Caco-2 (cell line): ENCODE results near the gene CACNA1C. TPM values are rescaled to one million over a fixed set of nuclear protein-coding genes. Genes with fewer than 3 reads are reported as not detected.

Experiments
- BruUV-seq: library from RNA; stranded (reverse); fragments of 400-500 nt; replicated peaks from 2 replicates; lab custom pipeline; 2021; lab: Mats Ljungman, UMichigan
- CTCF ChIA-PET: fragments of 300-600 bp; sonication (Branson Sonifier 250); formaldehyde crosslinking; loops from one replicate; lab custom pipeline; 2022; ENCODE audit warnings: antibody characterized with exemption; lab: Charles Lee
- POLR2A ChIA-PET: fragments of 300-600 bp; sonication (Branson Sonifier 250); formaldehyde crosslinking; loops from one replicate; lab custom pipeline; 2022; ENCODE audit warnings: antibody characterized with exemption; lab: Charles Lee
- DNase-seq, 2 experiments: peaks; one replicate each; pipeline versions ENCODE4 v3.0.0 to v3.0.0-alpha.2; 2020 to 2022
- H3K27me3 ChIP-seq: replicated peaks from 2 replicates; pipeline ENCODE4 v1.6.0; 2011; ENCODE audit warnings: low read length; ENCODE audit not compliant: control insufficient read depth, insufficient read depth
- H3K36me3 ChIP-seq: 2 replicates; pipeline ENCODE4 v1.5.1; 2011; ENCODE audit warnings: low read length; ENCODE audit not compliant: control insufficient read depth, insufficient read depth
- H3K4me1 ChIP-seq: fragments of 250-450 bp; sonication (Bioruptor Pico); 2 replicates; pipeline ENCODE4 v1.5.1; 2020; ENCODE audit warnings: mild to moderate bottlenecking
- H3K4me3 ChIP-seq: 2 replicates; pipeline ENCODE4 v1.5.1; 2011; ENCODE audit warnings: low read depth, mild to moderate bottlenecking, control low read depth, low read length
- H3K9me3 ChIP-seq: fragments of 250-450 bp; sonication (Bioruptor Pico); 2 replicates; pipeline ENCODE4 v1.5.1; 2020; ENCODE audit warnings: mild to moderate bottlenecking, moderate library complexity
- H3K27ac Mint-ChIP-seq: one replicate; pipeline ENCODE4 v1.8.0; 2022; ENCODE audit warnings: mixed read lengths; ENCODE audit not compliant: unreplicated experiment
- H3K27me3 Mint-ChIP-seq: one replicate; pipeline ENCODE4 v1.8.0; 2022; ENCODE audit warnings: mixed read lengths; ENCODE audit not compliant: insufficient read depth, unreplicated experiment
- H3K36me3 Mint-ChIP-seq: one replicate; pipeline ENCODE4 v1.8.0; 2022; ENCODE audit warnings: mild to moderate bottlenecking, mixed read lengths; ENCODE audit not compliant: insufficient read depth, unreplicated experiment
- H3K4me1 Mint-ChIP-seq: one replicate; pipeline ENCODE4 v1.8.0; 2022; ENCODE audit warnings: low read depth, mixed read lengths; ENCODE audit not compliant: unreplicated experiment
- H3K4me3 Mint-ChIP-seq: one replicate; pipeline ENCODE4 v1.8.0; 2022; ENCODE audit warnings: mild to moderate bottlenecking, moderate library complexity, mixed read lengths; ENCODE audit not compliant: unreplicated experiment
- H3K9me3 Mint-ChIP-seq: one replicate; pipeline ENCODE4 v1.8.0; 2022; ENCODE audit warnings: mixed read lengths; ENCODE audit not compliant: unreplicated experiment
- CTCF ChIP-seq, 2 experiments: fragments of 200-600 bp in 1 of 2; IDR thresholded peaks; 1 replicate in 1 of 2; 2 replicates in 1 of 2; pipeline versions ENCODE4 v1.5.1 to v1.8.0; 2011 to 2022; ENCODE audit warnings: antibody characterized with exemption in 1 of 2, control low read depth in 1 of 2, inconsistent platforms in 1 of 2, low read depth in 1 of 2, low read length in 1 of 2, mild to moderate bottlenecking in 1 of 2, moderate library complexity in 1 of 2; ENCODE audit not compliant: insufficient read depth in 1 of 2, severe bottlenecking in 1 of 2, unreplicated experiment in 1 of 2
- intact Hi-C: fragments of 100-400 bp; cut with micrococcal nuclease; formaldehyde crosslinking; loops from one replicate; pipeline ENCODE4 v1.10.0; 2022; ENCODE audit not compliant: unreplicated experiment
- total RNA-seq: library from RNA; stranded (reverse); gene quantifications from 2 replicates; pipeline ENCODE4 v1.2.3, GENCODE V29; 2022

Gene CACNA1C
- total RNA-seq, 1 experiment from 2014 or later = not detected

- Histone ChIP-seq H3K27me3 (no peaks in the 10 kb centered on the region), H3K4me1 (no peaks in the 10 kb centered on the region), H3K9me3 (no peaks in the 10 kb centered on the region), H3K36me3 (no peaks in the 10 kb centered on the region), H3K4me3 (no peak overlapping the region)
- H3K27me3 Mint-ChIP-seq = peaks cover 33% of the 10 kb centered on the region
- CTCF ChIA-PET = no interaction called here
- H3K4me3 Mint-ChIP-seq = no peak overlapping the region
- DNase-seq = no peak
- no peaks in the 10 kb centered on the region for H3K36me3 Mint-ChIP-seq
- no peaks in the 10 kb centered on the region for H3K4me1 Mint-ChIP-seq
- no peaks in the 10 kb centered on the region for H3K9me3 Mint-ChIP-seq
- no peak for TF ChIP-seq CTCF (IDR thresholded peaks at IDR 0.05; ENCODE audit: insufficient read depth in 1 of 2, low read depth in 1 of 2, low read length in 1 of 2, severe bottlenecking in 1 of 2, unreplicated experiment in 1 of 2)
- intact Hi-C loops = no loop called here
- BruUV-seq = no TSS peak
- H3K27ac Mint-ChIP-seq = no peak overlapping the region
- POLR2A ChIA-PET = no interaction called here
Measured at GRCh38 chr12:2567711-2568110, 514.9 kb downstream of the CACNA1C start.

GRCh38 chr12:2570562-2570961, 517.8 kb downstream of the CACNA1C start:
- Mint-ChIP-seq H3K36me3 (no peaks in the 10 kb centered on the region), H3K27ac (no peak overlapping the region), H3K27me3 (peaks cover 31% of the 10 kb centered on the region), H3K4me1 (no peaks in the 10 kb centered on the region), H3K4me3 (no peak overlapping the region), H3K9me3 (no peaks in the 10 kb centered on the region)
- Histone ChIP-seq H3K9me3 (no peaks in the 10 kb centered on the region), H3K4me3 (no peak overlapping the region), H3K27me3 (no peaks in the 10 kb centered on the region), H3K4me1 (no peaks in the 10 kb centered on the region), H3K36me3 (no peaks in the 10 kb centered on the region)
- DNase-seq = no peak
- TF ChIP-seq CTCF (IDR thresholded peaks at IDR 0.05; ENCODE audit: insufficient read depth in 1 of 2, low read depth in 1 of 2, low read length in 1 of 2, severe bottlenecking in 1 of 2, unreplicated experiment in 1 of 2) = no peak
- POLR2A ChIA-PET = no interaction called here
- intact Hi-C loops = no loop called here
- CTCF ChIA-PET = interaction anchor here (0.5 to 1.7 kb wide), 3 partner anchors 10 to 174 kb away, joined by 3 to 4 read pairs (median 3); no protein-coding TSS in a partner anchor
- no TSS peak for BruUV-seq

GRCh38 chr12:2574355-2574935, 521.7 kb downstream of the CACNA1C start:
- Histone ChIP-seq H3K9me3 (no peaks in the 10 kb centered on the region), H3K36me3 (no peaks in the 10 kb centered on the region), H3K4me1 (no peaks in the 10 kb centered on the region), H3K4me3 (no peak overlapping the region), H3K27me3 (no peaks in the 10 kb centered on the region)
- intact Hi-C loops = no loop called here
- Mint-ChIP-seq H3K9me3 (no peaks in the 10 kb centered on the region), H3K27me3 (peaks cover 28% of the 10 kb centered on the region), H3K4me3 (no peak overlapping the region), H3K36me3 (no peaks in the 10 kb centered on the region), H3K4me1 (no peaks in the 10 kb centered on the region), H3K27ac (no peak overlapping the region)
- no peak for TF ChIP-seq CTCF (IDR thresholded peaks at IDR 0.05; ENCODE audit: insufficient read depth in 1 of 2, low read depth in 1 of 2, low read length in 1 of 2, severe bottlenecking in 1 of 2, unreplicated experiment in 1 of 2)
- BruUV-seq = no TSS peak
- ChIA-PET POLR2A (no interaction called here), CTCF (no interaction called here)
- DNase-seq = no peak
